Liver (tissue), 9 donors: ENCODE measurements around the gene CBFA2T2. TPM values are rescaled to one million over a fixed set of nuclear protein-coding genes. Genes with fewer than 3 reads are reported as not detected.
"Not testable (repeated sequence)": the region's sequence is repeated elsewhere in the genome, so short reads cannot be mapped to it uniquely, and the experiment has no call there.

Experiments used
- DNase-seq: peaks from one replicate; pipeline ENCODE4 v3.0.0-alpha.2; 2017; ENCODE audit warnings: low spot score
- H3K27ac ChIP-seq, 2 donors: one replicate each; pipeline ENCODE4 v1.7.0; 2013; ENCODE audit warnings: inconsistent platforms in 2 of 2, low read length in 2 of 2, control low read depth in 1 of 2, low read depth in 1 of 2, mild to moderate bottlenecking in 1 of 2
- H3K27me3 ChIP-seq, 4 donors: one replicate each; pipeline versions ENCODE4 v1.6.1 to v1.7.0; 2013; ENCODE audit warnings: low read length in 3 of 4, inconsistent platforms in 1 of 4, mild to moderate bottlenecking in 1 of 4, moderate library complexity in 1 of 4; ENCODE audit not compliant: control insufficient read depth in 4 of 4, insufficient read depth in 4 of 4
- H3K36me3 ChIP-seq, 4 donors: one replicate each; pipeline versions ENCODE4 v1.6.1 to v1.7.0; 2013; ENCODE audit warnings: low read length in 3 of 4, mild to moderate bottlenecking in 3 of 4, low read depth in 1 of 4, moderate library complexity in 1 of 4; ENCODE audit not compliant: control insufficient read depth in 4 of 4, insufficient read depth in 3 of 4
- H3K4me1 ChIP-seq, 4 donors: one replicate each; pipeline versions ENCODE4 v1.6.1 to v1.7.0; 2013; ENCODE audit warnings: low read length in 3 of 4, mild to moderate bottlenecking in 3 of 4, moderate library complexity in 1 of 4; ENCODE audit not compliant: control insufficient read depth in 4 of 4, insufficient read depth in 4 of 4
- H3K4me3 ChIP-seq, 3 donors: one replicate each; pipeline versions ENCODE4 v1.6.1 to v1.7.0; 2013; ENCODE audit warnings: low read length in 3 of 3, control low read depth in 1 of 3, low read depth in 1 of 3, mild to moderate bottlenecking in 1 of 3
- H3K9ac ChIP-seq, 2 donors: one replicate each; pipeline ENCODE4 v1.7.0; 2013; ENCODE audit warnings: low read length in 2 of 2, mild to moderate bottlenecking in 2 of 2, moderate library complexity in 2 of 2, control low read depth in 1 of 2, low read depth in 1 of 2
- H3K9me3 ChIP-seq, 4 donors: one replicate each; pipeline versions ENCODE4 v1.6.1 to v1.7.0; 2013; ENCODE audit warnings: low read length in 3 of 4; ENCODE audit not compliant: control insufficient read depth in 4 of 4
- EGR1 ChIP-seq, 2 donors: IDR thresholded peaks; 2 replicates each; pipeline ENCODE4 v1.6.1; 2016 to 2018; ENCODE audit warnings: antibody characterized with exemption in 2 of 2, low read depth in 2 of 2
- FOXA1 ChIP-seq: IDR thresholded peaks from 2 replicates; pipeline ENCODE4 v1.6.1; 2016; ENCODE audit warnings: antibody characterized with exemption
- FOXA2 ChIP-seq: IDR thresholded peaks from 2 replicates; pipeline ENCODE4 v1.6.1; 2016; ENCODE audit warnings: antibody characterized with exemption
- GABPA ChIP-seq, 2 donors: IDR thresholded peaks in 1 of 2; conservative IDR thresholded peaks in 1 of 2; 2 replicates each; pipeline ENCODE4 v1.6.1; 2016; ENCODE audit warnings: antibody characterized with exemption in 2 of 2, mild to moderate bottlenecking in 1 of 2, moderate library complexity in 1 of 2
- HNF4G ChIP-seq: IDR thresholded peaks from 2 replicates; pipeline ENCODE4 v1.6.1; 2016; ENCODE audit warnings: antibody characterized with exemption
- MAX ChIP-seq: IDR thresholded peaks from 2 replicates; pipeline ENCODE4 v1.6.1; 2016; ENCODE audit warnings: antibody characterized with exemption
- RXRA ChIP-seq, 2 donors: IDR thresholded peaks; 2 replicates each; pipeline ENCODE4 v1.6.1; 2017 to 2018; ENCODE audit warnings: antibody characterized with exemption in 2 of 2, mild to moderate bottlenecking in 1 of 2
- YY1 ChIP-seq: IDR thresholded peaks from 2 replicates; pipeline ENCODE4 v1.6.1; 2016; ENCODE audit warnings: antibody characterized with exemption, mild to moderate bottlenecking
- WGBS: extraction: QIAGEN DNeasy Blood & Tissue Kit; methylation state at CpG from one replicate; pipeline ENCODE4 v1.1.7; 2013; 5-methylcytosine and 5-hydroxymethylcytosine counted together
- polyA plus RNA-seq, 2 donors: library from polyadenylated mRNA; stranded (reverse) in 1 of 2; unstranded in 1 of 2; fragments of 200-250 nt in 1 of 2; fragments of >200 nt in 1 of 2; fragmentation: Nextera tagmentation in 1 of 2; extraction: Ambion mirVana in 1 of 2; gene quantifications; one replicate each; pipeline versions ENCODE4 v1.2.1 to v1.2.3, GENCODE V29; 2013 to 2015
- total RNA-seq, 2 donors: library from RNA; depleted of rRNA; stranded (reverse); fragments of >200 nt; gene quantifications; one replicate each; pipeline ENCODE4 v1.2.3, GENCODE V29; 2014
- donor health status: healthy.
- donor health status: healthy.
- donor health status: healthy.
- donor health status: healthy.
- donor health status: healthy.

Gene CBFA2T2
- total and polyA plus RNA-seq, 4 donors, result 2.0 to 5.5 (median 5.3) TPM

GRCh38 chr20:33503564-33503963, 13.7 kb downstream of the CBFA2T2 start:
- Histone ChIP-seq H3K36me3 (peaks cover 0 to 1% (median 0%) of the 10 kb centered on the region in 4 donors), H3K9ac (no peak overlapping the region), H3K4me1 (no peaks in the 10 kb centered on the region), H3K27ac (no peak overlapping the region), H3K27me3 (no peaks in the 10 kb centered on the region), H3K4me3 (no peak overlapping the region), H3K9me3 (no peaks in the 10 kb centered on the region)
- TF ChIP-seq FOXA2 (no peak), MAX (no peak), YY1 (no peak)
- 98% methylated on average over 6 of the region's 6 CpGs for WGBS
- DNase-seq, result no peak

GRCh38 chr20:33506576-33506975, 16.7 kb downstream of the CBFA2T2 start:
- 91% methylated on average over 2 of the region's 2 CpGs for WGBS
- no peak overlapping the region for H3K9ac ChIP-seq
- peaks cover 0 to 1% (median 0%) of the 10 kb centered on the region in 4 donors for H3K36me3 ChIP-seq
- H3K4me3 ChIP-seq, result no peak overlapping the region
- H3K4me1 ChIP-seq, result no peaks in the 10 kb centered on the region
- no peak for TF ChIP-seq RXRA (IDR thresholded peaks at IDR 0.05)
- TF ChIP-seq FOXA1, result no peak
- H3K9me3 ChIP-seq, result no peaks in the 10 kb centered on the region
- H3K27me3 ChIP-seq, result no peaks in the 10 kb centered on the region
- DNase-seq, result no peak
- no peak overlapping the region for H3K27ac ChIP-seq

GRCh38 chr20:33507461-33507860, 17.6 kb downstream of the CBFA2T2 start:
- Histone ChIP-seq H3K4me3 (no peak overlapping the region), H3K27ac (no peak overlapping the region), H3K9me3 (no peaks in the 10 kb centered on the region), H3K36me3 (peaks cover 0 to 1% (median 0%) of the 10 kb centered on the region in 4 donors), H3K9ac (no peak overlapping the region), H3K4me1 (peaks cover 0 to 4% (median 1%) of the 10 kb centered on the region in 4 donors), H3K27me3 (no peaks in the 10 kb centered on the region)
- 87% methylated on average over 3 of the region's 3 CpGs for WGBS
- TF ChIP-seq EGR1 (IDR thresholded peaks at IDR 0.05; ENCODE audit: low read depth in 2 of 2) (no peak), GABPA (IDR thresholded peaks at IDR 0.05 in 1 of 2, conservative IDR thresholded peaks at IDR 0.05 in 1 of 2) (no peak), HNF4G (no peak), FOXA2 (no peak)
- no peak for DNase-seq

- WGBS, result 90% methylated on average over 7 of the region's 7 CpGs
- not testable (repeated sequence) for H3K9ac ChIP-seq, H3K36me3 ChIP-seq, H3K4me1 ChIP-seq, DNase-seq, H3K27ac ChIP-seq, H3K4me3 ChIP-seq, H3K27me3 ChIP-seq, H3K9me3 ChIP-seq
Measured at GRCh38 chr20:33508015-33508414, 18.1 kb downstream of the CBFA2T2 start.

GRCh38 chr20:33509057-33509456, 19.2 kb downstream of the CBFA2T2 start:
- H3K9ac ChIP-seq, DNase-seq, H3K27me3 ChIP-seq, H3K4me3 ChIP-seq, H3K4me1 ChIP-seq, H3K27ac ChIP-seq, H3K36me3 ChIP-seq, H3K9me3 ChIP-seq: not testable (repeated sequence)
- 98% methylated on average over 3 of the region's 3 CpGs for WGBS

- H3K36me3 ChIP-seq, DNase-seq, H3K9me3 ChIP-seq, H3K27me3 ChIP-seq, H3K9ac ChIP-seq, H3K4me3 ChIP-seq: not testable (repeated sequence)
- H3K4me1 ChIP-seq, result peaks cover 2 to 11% (median 7%) of the 10 kb centered on the region in 4 donors
- peak overlapping the region in 1 of 2 donors; percentile 18 for H3K27ac ChIP-seq
- WGBS, result 98% methylated on average over 13 of the region's 13 CpGs
Measured at GRCh38 chr20:33511876-33512275, 22.0 kb downstream of the CBFA2T2 start.
